NOMO-1 treated with dmso at 0.1 percent for 144 hours (cell line): ENCODE data around the gene TOX4.

Source experiments
- DNase-seq: peaks from one replicate; lab custom pipeline; 2025; ENCODE audit not compliant: unreplicated experiment; lab: John Stamatoyannopoulos, UW

Gene TOX4

DNA sequence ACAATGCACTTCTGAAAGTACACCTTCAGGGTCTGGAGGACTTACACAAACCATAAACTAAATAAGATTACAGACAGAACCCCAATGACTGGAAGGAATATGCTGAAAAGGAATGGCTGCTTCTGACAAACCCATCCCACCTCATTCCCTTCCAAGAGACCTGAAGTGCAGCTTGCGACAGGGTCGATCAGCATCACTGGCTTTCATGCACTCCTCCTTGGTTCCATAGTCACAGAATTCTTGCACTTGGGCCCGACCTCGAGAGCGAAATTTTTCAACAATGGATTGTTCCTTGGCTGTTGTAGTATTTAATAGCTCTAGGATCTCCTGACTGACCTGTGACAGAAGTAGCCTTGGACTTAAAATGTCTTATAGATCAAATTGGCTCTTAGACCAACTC lies 24.6 kb downstream of the TOX4 start:
- no peak for DNase-seq

DNA sequence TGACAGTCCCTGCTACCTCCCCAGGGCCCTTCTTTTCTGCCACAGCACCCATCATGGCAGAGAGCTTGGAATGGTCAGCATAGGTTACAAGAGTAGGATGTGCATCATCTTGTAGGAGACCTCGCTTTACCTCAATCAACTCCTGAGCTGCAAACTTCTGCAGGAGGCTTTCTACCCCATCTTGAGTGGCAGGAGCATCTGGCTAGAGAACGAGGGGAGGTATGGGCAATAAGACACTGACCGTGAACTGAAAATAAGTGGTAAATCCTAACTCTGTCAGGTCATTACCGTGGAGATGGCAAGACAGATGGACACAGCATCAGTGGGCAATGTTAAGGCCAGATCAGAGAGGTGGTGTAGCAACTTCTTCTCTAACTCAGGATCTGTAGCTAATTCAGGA lies 26.4 kb downstream of the TOX4 start:
- DNase-seq, result no peak

DNA sequence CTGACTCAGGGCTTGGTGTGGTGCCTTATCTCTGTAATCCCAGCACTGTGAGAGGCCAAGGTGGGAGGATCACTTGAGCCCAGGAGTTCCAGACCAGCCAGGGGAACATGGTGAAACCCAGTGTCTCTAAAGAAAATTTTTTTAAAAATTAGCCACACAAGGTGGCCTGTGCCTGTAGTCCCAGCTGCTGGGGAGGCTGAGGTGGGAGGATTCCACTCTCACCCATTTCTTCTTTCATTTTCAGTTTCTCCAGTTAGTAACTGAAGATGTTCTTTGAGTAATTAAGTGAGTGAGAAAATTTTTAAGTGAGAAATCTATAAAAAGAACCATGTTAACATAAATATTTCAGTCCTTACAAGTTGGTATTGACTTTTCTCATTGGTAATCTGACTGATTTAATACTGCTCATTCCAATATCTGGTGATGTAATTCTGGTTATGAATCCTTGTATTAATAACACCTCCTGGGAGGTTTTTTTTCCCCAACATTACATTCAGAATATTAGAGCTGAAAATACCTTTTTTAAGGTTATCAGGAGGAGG lies 28.1 kb downstream of the TOX4 start:
- DNase-seq, result no peak

DNA sequence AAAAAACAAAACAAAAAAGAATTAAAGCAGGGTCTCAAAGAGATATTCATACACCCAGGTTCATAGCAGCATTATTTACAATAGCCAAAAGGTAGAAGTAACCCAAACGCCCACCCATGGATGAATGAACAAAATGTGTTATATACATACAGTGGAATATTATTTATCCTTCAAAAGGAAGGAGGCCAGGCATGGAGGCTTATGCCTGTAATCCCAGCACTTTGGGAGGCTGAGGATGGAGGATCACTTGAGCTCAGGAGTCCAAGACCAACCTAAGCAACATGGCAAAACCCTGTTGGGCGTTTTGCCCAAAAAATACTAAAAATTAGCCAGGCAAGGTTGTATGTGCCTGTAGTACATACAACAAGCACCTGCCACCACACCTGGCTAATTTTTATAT lies 29.6 kb downstream of the TOX4 start:
- no peak for DNase-seq

DNA sequence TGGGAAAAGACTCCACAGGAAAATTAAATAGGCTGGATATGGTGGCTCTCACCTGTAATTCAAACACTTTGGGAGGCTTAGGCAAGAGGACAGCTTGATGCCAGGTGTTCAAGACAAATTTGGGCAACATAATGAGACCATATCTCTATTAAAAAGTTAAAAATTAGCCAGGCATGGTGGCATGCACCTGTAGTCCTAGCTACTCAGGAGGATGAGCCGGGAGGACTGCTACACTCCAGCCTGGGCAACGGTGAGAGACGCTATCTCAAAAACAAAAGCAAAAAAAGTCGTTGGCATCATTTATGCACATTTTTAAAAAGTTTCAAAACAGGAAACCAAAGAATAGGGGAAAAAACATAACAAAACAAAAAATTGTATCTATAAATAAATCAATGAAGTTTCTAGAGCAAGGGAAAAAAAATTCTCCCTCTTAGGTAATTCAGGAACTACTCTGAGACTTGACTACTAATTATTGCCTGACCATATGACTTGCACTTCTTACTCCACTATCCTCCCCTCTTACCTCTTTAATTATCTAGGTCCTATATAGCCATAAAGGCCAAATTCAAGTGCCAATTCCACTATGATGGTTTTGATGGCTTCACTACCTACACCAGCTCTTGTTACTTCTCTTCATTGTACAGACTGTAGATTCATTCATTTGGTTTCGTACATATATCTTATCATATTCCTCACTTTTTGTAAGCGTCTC lies 32.6 kb downstream of the TOX4 start:
- peak; percentile 9 for DNase-seq

DNA sequence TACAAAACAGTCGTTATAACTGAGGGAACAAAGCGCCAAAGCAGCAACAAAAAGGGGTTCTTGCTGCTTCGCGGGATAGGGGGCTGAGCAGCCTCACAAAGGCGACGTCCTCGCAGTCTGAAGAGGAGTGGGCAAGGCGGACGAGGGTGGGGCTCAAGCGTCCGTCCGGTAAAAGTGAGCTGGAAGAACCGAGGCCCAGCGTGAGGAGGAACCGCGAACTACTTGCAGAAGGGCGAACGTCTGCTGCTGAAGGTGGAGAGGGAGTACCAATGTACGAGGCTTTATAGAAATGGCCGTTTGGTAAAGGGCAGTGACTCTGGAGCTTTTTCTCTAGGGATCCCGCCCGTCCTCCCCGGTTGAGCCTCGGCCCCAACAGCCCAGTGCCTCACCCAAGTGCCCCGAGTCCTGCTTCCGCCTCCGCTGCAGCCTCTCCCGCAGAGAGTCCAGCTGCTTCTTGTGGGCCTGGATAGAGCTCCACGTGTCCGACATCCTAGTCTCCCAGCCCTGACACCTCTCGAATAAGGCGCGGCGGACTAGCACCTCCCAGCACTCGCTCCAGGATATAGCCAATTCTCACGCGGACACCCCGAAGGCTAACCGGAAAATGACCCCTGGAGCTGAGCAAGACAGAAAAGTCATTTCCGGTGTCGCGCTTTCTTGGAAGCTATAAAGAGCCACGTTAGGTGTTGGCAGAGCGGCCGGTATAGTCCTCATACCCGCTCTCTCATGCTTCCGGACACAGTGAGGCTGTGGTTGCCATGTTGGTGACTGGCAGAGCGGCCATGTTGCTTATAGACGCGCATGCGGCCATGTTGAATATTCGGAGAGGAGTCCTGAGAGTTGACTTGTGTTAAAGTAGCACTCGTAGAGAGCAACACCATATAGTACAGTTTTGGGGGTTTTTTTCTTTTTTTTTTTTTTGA lies 34.0 kb downstream of the TOX4 start, which contains the start of gene METTL3:
Gene METTL3 (minus strand): TSS at position 606 of the 923 bp plus-strand sequence. CDS start 117 bp downstream, at position 489.
- DNase-seq, result peak; percentile 97

DNA sequence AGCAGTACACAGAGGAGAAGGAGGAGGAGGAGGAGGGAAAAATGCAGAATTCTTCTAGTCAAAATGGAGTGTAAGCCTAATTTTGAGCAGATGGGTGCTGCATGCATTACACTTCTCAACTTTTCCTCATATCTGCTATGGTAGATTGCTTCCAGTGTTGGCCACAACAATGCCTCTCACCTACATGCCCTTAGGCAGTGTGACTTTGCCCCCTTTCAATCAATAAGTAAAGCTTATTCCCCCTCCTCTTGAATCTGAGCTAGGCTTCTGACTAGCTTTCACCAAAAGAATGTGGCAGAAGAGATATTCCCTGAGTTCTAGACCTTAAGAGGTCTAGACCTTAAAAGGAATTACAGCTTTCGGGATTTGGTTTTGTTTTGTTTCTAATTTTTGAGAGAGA lies 37.3 kb downstream of the TOX4 start:
- DNase-seq, result no peak

DNA sequence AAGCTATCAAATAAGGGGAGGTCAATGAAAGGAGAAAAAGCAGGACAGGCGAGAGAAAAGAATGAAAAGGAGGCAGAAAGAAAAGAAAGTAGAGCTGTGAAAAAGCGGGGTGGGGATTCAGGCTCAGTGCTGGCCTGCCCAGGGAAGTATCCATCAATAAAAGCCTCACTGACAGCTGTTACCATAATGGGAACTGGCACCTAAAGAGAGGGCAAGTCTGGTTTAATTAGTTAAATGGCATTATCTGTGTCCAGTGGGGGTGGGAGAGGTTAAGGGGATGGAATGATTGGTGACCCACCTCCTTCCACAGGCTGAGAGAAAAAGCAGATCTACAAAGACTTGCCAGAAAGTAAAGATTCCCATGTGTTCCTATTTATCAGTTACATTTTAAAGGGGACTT lies 41.7 kb downstream of the TOX4 start:
- DNase-seq, result no peak

DNA sequence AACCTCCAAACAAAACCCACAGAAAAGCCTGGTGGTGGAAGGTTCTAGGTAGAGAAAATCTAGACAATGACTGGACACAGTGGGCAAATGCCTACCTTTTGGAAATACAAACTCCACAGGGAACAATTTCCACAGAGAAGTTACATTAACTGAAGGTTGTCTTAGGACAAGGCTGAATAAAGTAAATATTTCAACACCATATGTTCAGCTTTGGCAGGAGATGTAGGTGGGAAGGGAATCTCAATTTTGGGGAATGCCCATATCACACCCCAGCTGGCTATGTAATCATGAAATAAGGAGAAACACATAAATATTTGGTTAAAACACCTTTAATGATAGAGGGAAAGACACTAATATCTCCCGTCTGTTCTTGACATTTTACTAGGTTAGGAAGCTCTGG lies 43.8 kb downstream of the TOX4 start:
- DNase-seq, result no peak

DNA sequence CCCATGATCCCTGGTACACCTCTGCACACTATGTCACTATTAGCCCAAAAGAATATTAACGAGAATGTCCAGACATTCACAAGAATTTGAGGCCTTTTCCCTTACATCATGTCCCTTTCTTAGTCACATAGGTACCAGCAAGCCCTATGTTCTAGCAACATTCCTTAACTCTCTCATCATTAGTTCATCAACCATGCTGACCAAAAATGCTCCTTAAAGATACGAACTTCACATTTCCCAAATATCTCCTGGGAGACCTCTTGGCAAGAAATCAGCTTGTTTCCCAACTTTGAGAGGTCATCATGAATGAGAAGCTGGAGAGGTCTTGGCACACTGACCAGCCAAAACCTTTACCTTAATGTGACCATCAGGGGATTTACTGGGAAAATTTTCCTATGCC lies 44.5 kb downstream of the TOX4 start:
- DNase-seq, result no peak

DNA sequence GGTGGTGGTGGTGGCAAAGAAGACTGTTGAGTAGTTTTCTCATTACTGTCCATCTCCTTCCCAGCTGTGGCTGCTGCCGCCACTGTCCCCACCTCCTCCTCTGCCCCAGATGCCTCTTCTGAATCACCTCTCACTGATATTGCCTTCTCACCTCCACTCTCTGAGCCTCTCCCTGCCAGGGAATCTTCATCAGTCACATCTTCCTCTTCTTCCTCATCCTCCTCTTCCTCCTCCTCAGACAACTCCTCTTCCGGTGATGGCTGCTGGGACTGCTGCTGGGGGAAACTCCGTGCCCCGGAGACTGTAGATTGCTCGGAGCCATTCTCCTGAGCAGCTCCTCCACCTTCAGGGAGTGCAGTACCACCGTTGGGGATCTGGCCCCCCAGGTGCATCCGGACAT lies 46.2 kb downstream of the TOX4 start:
- DNase-seq, result no peak

DNA sequence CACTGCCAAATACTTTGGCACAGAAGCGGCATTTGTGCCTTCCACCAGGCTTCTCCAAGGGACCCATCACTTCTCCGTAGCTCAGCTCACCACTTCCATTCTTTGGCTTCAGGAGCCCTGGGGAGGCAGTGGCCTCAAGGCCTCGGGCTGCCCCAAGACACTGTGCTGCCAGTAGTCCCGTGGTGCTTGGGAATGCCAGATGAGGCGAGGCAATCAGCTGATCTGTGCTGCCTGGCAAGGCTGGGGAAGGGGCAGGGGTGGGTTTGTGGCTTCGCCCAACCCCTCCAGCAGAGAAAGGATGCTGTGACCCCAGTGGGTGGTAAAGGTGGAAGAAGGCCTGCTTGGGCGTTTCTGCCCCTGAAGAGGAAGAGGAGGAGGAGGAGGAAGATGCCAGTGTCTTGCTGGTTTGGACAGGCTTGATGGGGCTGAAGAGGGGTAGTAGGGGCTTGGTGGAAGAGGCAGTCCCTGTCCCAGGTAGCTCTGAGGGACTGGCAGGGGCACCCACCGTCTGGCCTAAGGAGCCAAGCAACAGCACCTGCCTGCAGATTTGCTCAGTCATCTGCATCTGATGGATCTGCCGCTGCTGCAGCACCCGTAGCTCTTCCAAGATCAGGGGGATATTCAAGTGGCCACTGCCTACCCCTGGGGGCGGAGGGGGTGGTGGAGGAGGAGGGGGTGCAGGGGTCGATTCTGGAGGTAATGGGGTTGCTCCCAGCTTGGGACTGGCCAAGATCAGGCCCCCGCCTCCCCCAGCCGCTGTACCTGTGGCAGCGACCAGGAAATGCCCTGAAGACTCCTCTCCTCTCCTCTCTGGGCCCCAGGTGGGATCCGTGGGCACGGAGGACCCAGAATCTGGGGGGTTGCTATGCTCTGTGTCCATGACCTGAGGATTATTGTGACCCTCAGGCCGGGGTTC lies 47.8 kb downstream of the TOX4 start:
- DNase-seq, result no peak

DNA sequence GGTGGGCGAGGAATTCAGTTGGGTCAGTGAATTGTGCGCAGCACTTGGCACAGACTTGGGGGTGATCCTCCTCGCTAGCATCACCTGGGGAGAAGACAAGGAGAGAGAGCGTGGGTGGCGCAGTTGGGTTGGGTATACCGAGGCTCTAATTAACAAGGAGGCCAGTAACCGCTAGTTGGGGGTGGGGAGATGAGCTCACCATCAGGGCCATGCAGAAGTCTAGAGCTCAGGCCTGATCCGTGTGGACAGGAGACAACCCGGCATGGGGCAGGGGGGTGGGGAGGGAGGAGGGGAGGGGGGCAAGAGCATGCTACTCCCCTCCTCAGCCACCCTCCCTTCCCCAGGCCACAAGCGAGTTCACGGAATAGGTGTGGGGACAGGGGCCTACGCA lies 48.6 kb downstream of the TOX4 start:
- DNase-seq, result no peak

DNA sequence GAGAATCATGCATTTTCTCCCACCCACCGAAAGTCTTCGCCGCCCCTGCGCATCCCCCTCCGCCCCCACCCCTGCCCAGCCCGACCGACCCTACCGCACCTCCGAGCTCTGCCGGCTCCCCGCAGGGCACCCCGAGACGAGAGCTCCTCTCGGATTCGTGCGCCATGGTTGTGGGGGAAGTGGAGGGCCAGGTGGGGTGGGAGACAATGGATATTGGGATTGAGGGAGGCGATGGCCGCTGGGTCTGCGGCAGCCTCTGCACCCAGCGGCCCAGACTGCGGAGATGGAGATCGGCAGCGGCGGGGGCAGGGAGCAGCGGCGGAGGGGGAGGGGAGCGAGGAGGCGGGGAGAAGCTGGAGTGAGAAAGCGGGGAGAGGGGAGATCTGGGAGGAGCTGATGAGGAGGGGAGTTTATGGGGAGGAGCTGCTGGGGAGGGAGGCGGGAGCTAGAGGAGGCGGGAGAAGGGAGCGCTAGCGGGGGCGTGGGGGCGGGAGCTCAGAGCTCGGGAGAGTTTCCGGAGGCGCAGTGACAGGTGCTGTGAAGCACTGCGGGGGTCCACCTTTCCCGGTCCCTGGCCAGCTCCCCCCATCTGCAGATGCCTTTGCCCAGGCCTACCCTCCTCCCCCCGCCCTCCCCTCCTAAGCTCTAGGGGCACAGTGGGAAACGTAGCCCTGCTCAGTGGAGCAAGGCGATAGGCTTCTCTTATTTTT lies 49.1 kb downstream of the TOX4 start, which contains the start of gene SALL2:
Gene SALL2 (minus strand): TSS at position 385 of the 710 bp plus-strand sequence. CDS start 219 bp downstream, at position 166.
- DNase-seq, result no peak

DNA sequence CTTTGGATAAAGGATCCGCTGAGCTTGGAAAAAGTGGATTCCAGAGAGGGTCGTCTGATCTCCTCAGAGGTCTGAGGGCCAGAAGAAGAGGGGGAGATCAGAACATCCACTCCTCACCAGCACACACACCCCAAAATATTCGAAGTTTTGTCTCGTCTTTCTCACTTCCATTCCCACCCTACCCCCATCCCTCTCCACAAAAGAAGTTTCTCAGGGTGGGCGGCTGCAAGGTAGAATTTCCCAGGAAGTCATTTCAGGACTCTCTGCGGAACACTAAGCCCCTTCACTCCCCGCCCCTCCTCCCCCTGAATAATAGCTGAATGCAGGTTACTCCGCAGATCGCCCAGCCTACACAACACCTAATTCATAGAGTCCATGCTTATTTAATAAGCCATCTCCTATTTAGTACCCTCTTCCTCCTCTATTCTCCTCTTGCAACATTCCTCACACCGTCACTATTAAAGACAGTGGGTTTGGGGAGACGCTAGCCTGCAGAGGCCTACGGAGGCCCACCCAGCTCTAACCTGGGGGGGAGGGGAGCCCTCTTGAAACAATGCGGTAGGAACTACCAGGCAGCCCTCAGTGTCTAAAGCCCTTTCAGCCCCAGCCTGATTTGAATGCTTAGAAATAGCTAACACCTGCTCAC lies 49.8 kb downstream of the TOX4 start:
- no peak for DNase-seq

DNA sequence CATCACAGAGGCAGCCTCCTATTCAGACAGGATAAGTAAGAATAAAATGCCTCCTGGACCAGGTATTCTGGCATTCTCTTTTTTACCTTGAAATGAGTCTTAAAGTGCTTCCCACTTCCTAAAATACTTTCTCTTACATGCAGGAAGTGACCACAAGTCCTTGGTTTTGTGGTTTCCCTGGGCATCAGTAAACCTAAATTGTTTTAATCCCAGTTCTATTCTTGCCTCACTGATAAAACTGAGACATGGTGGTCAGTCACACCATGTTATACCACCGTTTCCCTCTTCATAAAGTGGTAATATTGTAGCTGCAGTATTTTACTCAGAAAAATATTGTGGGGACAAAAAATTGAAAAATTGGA lies 50.3 kb downstream of the TOX4 start:
- no peak for DNase-seq

DNA sequence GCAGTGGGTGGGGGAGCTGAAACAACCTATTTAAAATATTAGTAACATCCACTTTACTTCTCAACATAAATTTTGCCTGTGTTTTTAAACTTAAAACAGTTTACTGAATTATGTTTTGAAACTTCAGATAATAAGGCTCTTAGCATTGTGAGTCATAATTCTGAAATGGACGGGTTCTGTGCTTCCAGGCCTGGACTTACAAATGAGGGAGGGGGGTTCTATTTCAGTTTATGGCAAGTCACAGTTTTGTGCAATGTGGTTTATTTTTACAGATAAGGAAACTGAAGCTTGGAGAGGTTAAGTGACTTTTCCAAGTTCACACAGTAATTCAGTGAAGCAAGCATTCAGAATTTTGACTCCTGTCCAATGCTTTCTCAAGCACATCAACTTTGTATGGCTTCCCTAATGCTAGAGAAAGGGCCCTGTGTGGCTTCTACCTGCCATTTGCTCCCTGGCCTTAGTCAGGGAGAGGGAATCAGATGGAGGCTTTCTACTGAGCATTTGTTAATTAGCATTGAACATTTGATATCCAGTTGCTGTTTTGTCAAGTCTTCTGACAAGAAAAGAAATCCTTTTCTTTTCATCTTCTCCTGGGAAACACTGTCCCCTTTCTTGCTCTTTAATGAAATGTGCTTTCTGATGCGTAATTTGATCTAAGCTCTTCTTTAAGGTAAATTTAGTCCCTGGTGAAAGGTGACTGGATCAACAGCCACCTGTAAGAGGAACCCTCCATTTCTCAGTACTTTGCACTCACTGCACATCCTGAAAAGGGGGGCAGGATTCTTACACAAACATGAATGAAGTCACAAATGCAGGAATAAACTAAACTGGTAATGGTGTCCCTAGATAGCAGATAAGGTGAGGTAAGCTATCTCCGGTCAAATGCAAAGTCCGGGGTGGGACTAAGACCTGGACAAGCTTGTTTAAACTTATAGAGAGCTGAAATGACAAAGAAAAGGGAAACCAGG lies 51.7 kb downstream of the TOX4 start:
- no peak for DNase-seq

DNA sequence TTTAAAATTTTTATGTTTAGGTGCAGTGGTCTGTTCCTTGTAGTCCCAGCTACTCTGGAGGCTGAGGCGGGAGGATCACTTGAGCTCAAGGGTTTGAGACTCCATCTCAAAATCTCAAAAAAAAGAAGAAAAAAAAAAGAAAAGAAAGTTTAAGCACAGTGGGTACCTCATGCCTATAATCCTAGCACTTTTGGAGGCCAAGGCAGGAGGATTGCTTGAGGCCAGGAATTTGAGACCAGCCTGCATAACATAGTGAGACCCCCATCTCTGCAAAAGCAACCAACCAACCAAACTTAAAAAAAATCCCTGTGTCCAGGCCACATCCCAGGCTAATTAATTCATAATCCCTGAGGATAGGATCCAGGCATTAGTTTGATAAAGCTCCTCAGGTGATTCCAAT lies 52.5 kb downstream of the TOX4 start:
- DNase-seq, result no peak

DNA sequence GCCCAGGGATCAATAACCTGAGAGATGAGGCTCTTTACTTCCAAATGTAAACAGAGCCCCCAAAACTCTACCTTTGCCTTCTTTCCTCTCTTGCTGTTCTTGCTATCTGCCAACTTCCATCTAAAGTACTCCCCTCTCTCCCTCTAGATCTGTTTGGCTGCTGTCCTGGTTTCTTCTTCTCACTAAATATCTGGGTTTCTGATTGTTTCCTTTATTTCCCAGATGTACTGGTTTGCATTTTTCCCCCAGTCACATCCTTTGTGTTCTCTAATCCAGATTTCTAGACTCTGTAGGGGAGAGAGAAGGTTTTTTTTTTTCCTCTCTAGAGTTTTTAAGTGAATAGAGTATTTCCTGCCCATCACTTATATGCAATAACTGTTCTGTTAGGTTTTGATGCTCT lies 56.3 kb downstream of the TOX4 start:
- no peak for DNase-seq
